Neural progenitor cell (in vitro differentiated cells): ENCODE data around the gene SNX15. TPM values are rescaled to one million over a fixed set of nuclear protein-coding genes. Genes with fewer than 3 reads are reported as not detected.
"Not testable (repeated sequence)": the region's sequence is repeated elsewhere in the genome, so short reads cannot be mapped to it uniquely, and the experiment has no call there.

Experiments used
- DNase-seq: peaks from one replicate; pipeline ENCODE4 v3.0.0-alpha.2; 2016; ENCODE audit warnings: low spot score
- H2AFZ ChIP-seq: fragments of 200-600 bp; sonication (generic); replicated peaks from 2 replicates; pipeline ENCODE4 v1.6.1; 2016; ENCODE audit warnings: antibody characterized with exemption
- H3F3A ChIP-seq: fragments of 200-600 bp; sonication (generic); 2 replicates; pipeline ENCODE4 v1.6.1; 2016; ENCODE audit warnings: antibody characterized with exemption, low read depth
- H3K27ac ChIP-seq: fragments of 200-600 bp; sonication (generic); 2 replicates; pipeline ENCODE4 v1.5.1; 2016; ENCODE audit warnings: mild to moderate bottlenecking
- H3K27me3 ChIP-seq: fragments of 200-600 bp; sonication (generic); 2 replicates; pipeline ENCODE4 v1.6.1; 2016; ENCODE audit warnings: mild to moderate bottlenecking, moderate library complexity
- H3K36me3 ChIP-seq: fragments of 200-600 bp; sonication (generic); 2 replicates; pipeline ENCODE4 v1.5.1; 2016
- H3K4me1 ChIP-seq: fragments of 200-600 bp; sonication (generic); 2 replicates; pipeline ENCODE4 v1.6.1; 2016; ENCODE audit warnings: mixed run types
- H3K4me2 ChIP-seq: fragments of 200-600 bp; sonication (generic); 2 replicates; pipeline ENCODE4 v1.6.1; 2016
- H3K4me3 ChIP-seq: fragments of 200-600 bp; sonication (generic); 2 replicates; pipeline ENCODE4 v1.5.1; 2016
- H3K79me2 ChIP-seq: fragments of 200-600 bp; sonication (generic); 2 replicates; pipeline ENCODE4 v1.6.1; 2016; ENCODE audit warnings: low read depth
- H3K9ac ChIP-seq: fragments of 200-600 bp; sonication (generic); 2 replicates; pipeline ENCODE4 v1.6.1; 2016
- H3K9me3 ChIP-seq: fragments of 200-600 bp; sonication (generic); 2 replicates; pipeline ENCODE4 v1.5.1; 2016; ENCODE audit warnings: low read depth
- H4K20me1 ChIP-seq: fragments of 200-600 bp; sonication (generic); 2 replicates; pipeline ENCODE4 v1.6.1; 2016; ENCODE audit warnings: low read depth
- H3K27ac Mint-ChIP-seq: 3 replicates; pipeline ENCODE4 v1.8.0; 2021; ENCODE audit warnings: mixed read lengths
- H3K27me3 Mint-ChIP-seq: 2 replicates; pipeline ENCODE4 v1.8.0; 2022; ENCODE audit warnings: low read depth, mild to moderate bottlenecking, inconsistent platforms, moderate library complexity, mixed read lengths; ENCODE audit not compliant: insufficient read depth
- H3K36me3 Mint-ChIP-seq: 3 replicates; pipeline ENCODE4 v1.8.0; 2021; ENCODE audit warnings: mixed read lengths
- H3K4me1 Mint-ChIP-seq: 3 replicates; pipeline ENCODE4 v1.8.0; 2021; ENCODE audit warnings: mixed read lengths
- H3K4me3 Mint-ChIP-seq: 3 replicates; pipeline ENCODE4 v1.8.0; 2021; ENCODE audit warnings: mild to moderate bottlenecking, moderate library complexity, mixed read lengths
- H3K9me3 Mint-ChIP-seq: 3 replicates; pipeline ENCODE4 v1.8.0; 2020; ENCODE audit warnings: mixed read lengths
- CTCF ChIP-seq: fragments of 200-600 bp; sonication (generic); IDR thresholded peaks from 2 replicates; pipeline ENCODE4 v1.5.1; 2017; ENCODE audit warnings: antibody characterized with exemption, mild to moderate bottlenecking
- EZH2 ChIP-seq: fragments of 200-600 bp; sonication (generic); IDR thresholded peaks from 2 replicates; pipeline ENCODE4 v1.6.1; 2017; ENCODE audit warnings: antibody characterized with exemption, mild to moderate bottlenecking, moderate library complexity
- EZH2phosphoT487 ChIP-seq: fragments of 200-600 bp; sonication (generic); IDR thresholded peaks from 2 replicates; pipeline ENCODE4 v1.6.1; 2017; ENCODE audit warnings: antibody characterized with exemption
- total RNA-seq: library from RNA; depleted of rRNA; stranded (reverse); fragments of >200 nt; gene quantifications from 2 replicates; pipeline ENCODE4 v1.2.3, GENCODE V29; 2015; ENCODE audit warnings: low replicate concordance

Gene SNX15
- total RNA-seq, 1 donor from 2014 or later = 10.7 TPM

GRCh38 chr11:65021509-65021908, 5.7 kb upstream of the SNX15 start:
- Histone ChIP-seq H4K20me1 (no peaks in the 10 kb centered on the region), H3K4me1 (no peaks in the 10 kb centered on the region), H3K4me2 (no peak overlapping the region), H2AFZ (no peak overlapping the region), H3K9ac (no peak overlapping the region), H3K27me3 (no peaks in the 10 kb centered on the region), H3K36me3 (no peaks in the 10 kb centered on the region), H3K9me3 (no peaks in the 10 kb centered on the region), H3K79me2 (peaks cover 1% of the 10 kb centered on the region), H3K4me3 (no peak overlapping the region), H3F3A (no peaks in the 10 kb centered on the region), H3K27ac (no peak overlapping the region)
- Mint-ChIP-seq H3K27me3 (peaks cover 2% of the 10 kb centered on the region), H3K27ac (no peak overlapping the region), H3K4me3 (no peak overlapping the region), H3K9me3 (no peaks in the 10 kb centered on the region), H3K36me3 (peaks cover 18% of the 10 kb centered on the region), H3K4me1 (no peaks in the 10 kb centered on the region)
- no peak for DNase-seq
- TF ChIP-seq CTCF (no peak), EZH2phosphoT487 (no peak), EZH2 (no peak)

- not testable (repeated sequence) for H3F3A ChIP-seq, H3K27ac ChIP-seq, H2AFZ ChIP-seq, H3K36me3 ChIP-seq, DNase-seq, H3K36me3 Mint-ChIP-seq, H3K9me3 Mint-ChIP-seq, H3K4me1 Mint-ChIP-seq, H3K4me3 ChIP-seq, H3K9me3 ChIP-seq, H3K9ac ChIP-seq, H3K4me1 ChIP-seq, H3K27me3 ChIP-seq, H3K79me2 ChIP-seq, H3K27me3 Mint-ChIP-seq, H3K4me2 ChIP-seq, H4K20me1 ChIP-seq, H3K4me3 Mint-ChIP-seq
- H3K27ac Mint-ChIP-seq = peak overlapping the region; percentile 44
Observed at GRCh38 chr11:65023502-65023901, 3.7 kb upstream of the SNX15 start.

GRCh38 chr11:65026810-65027209, 429 bp upstream of the SNX15 start:
- Histone ChIP-seq H3K79me2 (peaks cover 4% of the 10 kb centered on the region), H3K4me3 (peak overlapping the region; percentile 53), H2AFZ (peak overlapping the region; percentile 83), H3K4me2 (peak overlapping the region; percentile 78), H3K9ac (no peak overlapping the region), H3K27me3 (no peaks in the 10 kb centered on the region), H3K36me3 (no peaks in the 10 kb centered on the region), H3F3A (no peaks in the 10 kb centered on the region), H3K9me3 (no peaks in the 10 kb centered on the region), H4K20me1 (no peaks in the 10 kb centered on the region), H3K27ac (no peak overlapping the region), H3K4me1 (peaks cover 4% of the 10 kb centered on the region)
- Mint-ChIP-seq H3K36me3 (no peaks in the 10 kb centered on the region), H3K27ac (no peak overlapping the region), H3K4me1 (peaks cover 9% of the 10 kb centered on the region), H3K4me3 (peak overlapping the region; percentile 88), H3K27me3 (no peaks in the 10 kb centered on the region), H3K9me3 (no peaks in the 10 kb centered on the region)
- no peak for TF ChIP-seq CTCF
- TF ChIP-seq EZH2 = no peak
- DNase-seq = no peak

GRCh38 chr11:65032216-65032615, 5.0 kb downstream of the SNX15 start:
- peaks cover 6% of the 10 kb centered on the region for H3K4me1 Mint-ChIP-seq

More at GRCh38 chr11:65032216-65032615, 5.0 kb downstream of the SNX15 start:
- TF ChIP-seq EZH2 (no peak), EZH2phosphoT487 (no peak), CTCF (no peak)
- no peak overlapping the region for H3K27ac Mint-ChIP-seq
- H3K27me3 ChIP-seq = no peaks in the 10 kb centered on the region
- no peak for DNase-seq
- no peaks in the 10 kb centered on the region for H3K9me3 Mint-ChIP-seq
- no peak overlapping the region for H3K27ac ChIP-seq
- peaks cover 4% of the 10 kb centered on the region for H3K79me2 ChIP-seq
- H2AFZ ChIP-seq = no peak overlapping the region
- no peaks in the 10 kb centered on the region for H3K36me3 ChIP-seq
- H3K4me3 Mint-ChIP-seq = no peak overlapping the region
- peaks cover 4% of the 10 kb centered on the region for H3K4me1 ChIP-seq
- H3K9ac ChIP-seq = no peak overlapping the region
- H4K20me1 ChIP-seq = no peaks in the 10 kb centered on the region
- H3F3A ChIP-seq = no peaks in the 10 kb centered on the region
- H3K9me3 ChIP-seq = no peaks in the 10 kb centered on the region
- H3K4me3 ChIP-seq = no peak overlapping the region
- H3K36me3 Mint-ChIP-seq = no peaks in the 10 kb centered on the region
- H3K27me3 Mint-ChIP-seq = no peaks in the 10 kb centered on the region
- H3K4me2 ChIP-seq = no peak overlapping the region
